RWPE2 (cell line): ENCODE measurements around the gene CACNA2D4.

Source experiments
- ATAC-seq: fragments of 200-7000 bp; cut with Tn5 transposase; 3 replicates; pipeline ENCODE4 v1.9.1; 2021; ENCODE audit warnings: low read depth
- DNase-seq: peaks from one replicate; pipeline ENCODE4 v3.0.0-alpha.2; 2020; ENCODE audit warnings: low spot score
- H3K27ac ChIP-seq: fragments of 450-650 bp; 2 replicates; pipeline ENCODE4 v1.5.1; 2017; ENCODE audit warnings: mild to moderate bottlenecking; ENCODE audit not compliant: poor library complexity, severe bottlenecking
- H3K27me3 ChIP-seq: fragments of 250-450 bp; sonication (Bioruptor Pico); 2 replicates; pipeline ENCODE4 v1.5.1; 2021; ENCODE audit warnings: mild to moderate bottlenecking, moderate library complexity; ENCODE audit not compliant: insufficient read depth, poor library complexity, severe bottlenecking
- H3K36me3 ChIP-seq: fragments of 250-450 bp; sonication (Bioruptor Pico); 2 replicates; pipeline ENCODE4 v1.5.1; 2020; ENCODE audit warnings: low read depth, mild to moderate bottlenecking, moderate library complexity
- H3K4me1 ChIP-seq: fragments of 250-450 bp; sonication (Bioruptor Pico); 2 replicates; pipeline ENCODE4 v1.5.1; 2021; ENCODE audit warnings: mild to moderate bottlenecking, moderate library complexity; ENCODE audit not compliant: insufficient read depth, poor library complexity, severe bottlenecking
- H3K4me3 ChIP-seq: fragments of 250-450 bp; sonication (Bioruptor Pico); 2 replicates; pipeline ENCODE4 v1.5.1; 2021; ENCODE audit warnings: mild to moderate bottlenecking, moderate library complexity; ENCODE audit not compliant: severe bottlenecking
- H3K9me3 ChIP-seq: fragments of 250-450 bp; sonication (Bioruptor Pico); 2 replicates; pipeline ENCODE4 v1.5.1; 2021; ENCODE audit warnings: mild to moderate bottlenecking, moderate library complexity; ENCODE audit not compliant: severe bottlenecking
- CTCF ChIP-seq: fragments of 450-650 bp; IDR thresholded peaks from one replicate; pipeline ENCODE4 v1.5.1; 2017; ENCODE audit warnings: mild to moderate bottlenecking, moderate library complexity; ENCODE audit not compliant: poor library complexity, severe bottlenecking

Gene CACNA2D4

GRCh38 chr12:1919763-1920162, 1.3 kb upstream of the CACNA2D4 start:
- TF ChIP-seq CTCF, result no peak
- peaks cover 14% of the 10 kb centered on the region for H3K27me3 ChIP-seq
- no peak overlapping the region for H3K4me3 ChIP-seq
- H3K27ac ChIP-seq, result no peak overlapping the region
- no peak for ATAC-seq
- H3K9me3 ChIP-seq, result no peaks in the 10 kb centered on the region
- DNase-seq, result no peak
- H3K4me1 ChIP-seq, result no peaks in the 10 kb centered on the region
- no peaks in the 10 kb centered on the region for H3K36me3 ChIP-seq

- DNase-seq (no peak), ATAC-seq (no peak)
- Histone ChIP-seq H3K36me3 (no peaks in the 10 kb centered on the region), H3K4me3 (no peak overlapping the region), H3K9me3 (no peaks in the 10 kb centered on the region), H3K27ac (no peak overlapping the region), H3K27me3 (peaks cover 14% of the 10 kb centered on the region), H3K4me1 (no peaks in the 10 kb centered on the region)
- no peak for TF ChIP-seq CTCF
Measured at GRCh38 chr12:1919284-1919683, 832 bp upstream of the CACNA2D4 start.

GRCh38 chr12:1918884-1919236, 408 bp upstream of the CACNA2D4 start:
- H3K27ac ChIP-seq, result no peak overlapping the region
- ATAC-seq (no peak), DNase-seq (no peak)
- TF ChIP-seq CTCF, result no peak
- H3K36me3 ChIP-seq, result no peaks in the 10 kb centered on the region
- no peaks in the 10 kb centered on the region for H3K4me1 ChIP-seq
- peaks cover 14% of the 10 kb centered on the region for H3K27me3 ChIP-seq
- no peaks in the 10 kb centered on the region for H3K9me3 ChIP-seq
- no peak overlapping the region for H3K4me3 ChIP-seq

DNA sequence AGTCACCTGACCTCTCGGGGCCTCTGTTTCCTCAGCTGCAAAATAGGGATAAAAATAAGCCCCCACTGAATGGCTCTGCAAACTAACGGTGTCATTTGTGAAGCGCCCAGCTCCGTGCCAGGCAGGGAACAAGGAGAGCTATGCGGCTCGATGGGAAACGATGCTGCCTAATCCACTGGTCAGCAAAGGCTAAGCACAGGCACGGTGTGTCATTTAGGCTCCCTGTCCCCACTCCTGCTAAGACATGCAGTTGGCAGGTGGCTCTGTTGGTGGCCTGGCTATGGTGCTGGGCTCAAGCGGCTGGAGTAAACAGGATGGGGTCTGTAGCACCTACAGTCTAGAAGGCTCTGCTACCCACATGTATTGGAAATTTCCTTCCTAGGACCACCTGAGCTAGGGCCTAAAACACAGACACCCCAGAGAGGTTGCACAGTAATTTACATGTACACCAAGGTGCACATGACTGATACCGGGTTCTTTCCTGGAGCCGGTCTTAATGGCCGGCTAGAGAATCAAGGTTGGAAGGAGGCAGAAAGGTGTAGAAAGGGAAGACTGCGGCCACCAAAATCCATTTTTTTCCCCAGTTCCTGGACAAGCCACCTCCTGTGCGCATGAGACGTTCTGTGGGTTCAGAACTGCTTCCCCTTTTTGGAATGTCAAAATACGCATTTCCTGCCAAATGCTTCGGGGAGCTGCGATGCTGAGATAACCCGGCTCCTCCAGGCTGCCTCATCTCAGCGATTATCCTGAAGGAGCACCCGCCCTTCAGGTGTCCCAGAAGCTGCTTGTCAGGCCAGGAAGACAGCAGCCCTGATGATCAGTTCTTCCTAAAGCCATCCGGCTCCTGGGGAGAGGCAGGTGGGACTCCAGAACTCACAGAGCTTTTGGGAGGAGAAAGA, 1.0 kb downstream of the CACNA2D4 start:
- ATAC-seq (no peak), DNase-seq (no peak)
- Histone ChIP-seq H3K27ac (no peak overlapping the region), H3K4me3 (no peak overlapping the region), H3K27me3 (peaks cover 14% of the 10 kb centered on the region), H3K4me1 (no peaks in the 10 kb centered on the region), H3K9me3 (no peaks in the 10 kb centered on the region), H3K36me3 (no peaks in the 10 kb centered on the region)
- TF ChIP-seq CTCF, result no peak
